ENCODE measurements around the gene PIGK. TPM values are rescaled to one million over a fixed set of nuclear protein-coding genes. Genes with fewer than 3 reads are reported as not detected.

Gene PIGK
- total and polyA plus RNA-seq, 12 donors: 3.4 to 44.5 (median 27.3) TPM

DNA sequence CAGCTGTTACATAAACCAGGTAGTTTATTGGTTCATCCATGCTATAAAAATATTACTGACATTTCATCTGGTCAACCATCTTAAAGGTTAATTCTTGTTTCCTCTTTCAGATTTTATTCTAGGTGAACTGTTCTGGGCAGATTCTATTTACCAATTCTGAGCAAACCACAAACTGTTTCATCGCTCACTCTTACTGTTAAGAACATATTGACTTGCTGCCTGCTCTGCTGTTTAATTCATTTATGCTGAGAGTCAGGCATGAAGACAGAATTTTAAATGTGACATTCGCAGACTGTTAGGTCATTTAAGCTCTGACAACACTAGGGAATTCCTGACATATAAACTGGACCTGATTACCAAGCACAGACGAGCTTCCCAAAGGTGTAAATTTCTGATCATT is 98.3 kb downstream of the PIGK start:
- no peaks in the 10 kb centered on the region for H3K36me3 ChIP-seq (replicated peaks in 1 of 2)
- H3K4me1 ChIP-seq (replicated peaks in 1 of 2): no peaks in the 10 kb centered on the region
- H3K4me3 ChIP-seq: no peak overlapping the region
- no peaks in the 10 kb centered on the region for H3K27me3 ChIP-seq
- intact Hi-C loops (cut with DNase I): loop anchor here in 1 of 2 donors (5.0 kb wide), 1 partner anchor 789 kb away; no protein-coding TSS in a partner anchor
- WGBS, 4 donors: 86 to 96% (median 91%) methylated on average over 3 of the region's 3 CpGs
- H3K27ac ChIP-seq: no peak overlapping the region
- no peak for DNase-seq
- no peaks in the 10 kb centered on the region for H3K9me3 ChIP-seq (replicated peaks in 1 of 3)
- TF ChIP-seq, protein P1, sequence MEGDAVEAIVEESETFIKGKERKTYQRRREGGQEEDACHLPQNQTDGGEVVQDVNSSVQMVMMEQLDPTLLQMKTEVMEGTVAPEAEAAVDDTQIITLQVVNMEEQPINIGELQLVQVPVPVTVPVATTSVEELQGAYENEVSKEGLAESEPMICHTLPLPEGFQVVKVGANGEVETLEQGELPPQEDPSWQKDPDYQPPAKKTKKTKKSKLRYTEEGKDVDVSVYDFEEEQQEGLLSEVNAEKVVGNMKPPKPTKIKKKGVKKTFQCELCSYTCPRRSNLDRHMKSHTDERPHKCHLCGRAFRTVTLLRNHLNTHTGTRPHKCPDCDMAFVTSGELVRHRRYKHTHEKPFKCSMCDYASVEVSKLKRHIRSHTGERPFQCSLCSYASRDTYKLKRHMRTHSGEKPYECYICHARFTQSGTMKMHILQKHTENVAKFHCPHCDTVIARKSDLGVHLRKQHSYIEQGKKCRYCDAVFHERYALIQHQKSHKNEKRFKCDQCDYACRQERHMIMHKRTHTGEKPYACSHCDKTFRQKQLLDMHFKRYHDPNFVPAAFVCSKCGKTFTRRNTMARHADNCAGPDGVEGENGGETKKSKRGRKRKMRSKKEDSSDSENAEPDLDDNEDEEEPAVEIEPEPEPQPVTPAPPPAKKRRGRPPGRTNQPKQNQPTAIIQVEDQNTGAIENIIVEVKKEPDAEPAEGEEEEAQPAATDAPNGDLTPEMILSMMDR (IDR thresholded peaks at IDR 0.05): no peak
- no peak for TF ChIP-seq POLR2A (IDR thresholded peaks at IDR 0.05)

DNA sequence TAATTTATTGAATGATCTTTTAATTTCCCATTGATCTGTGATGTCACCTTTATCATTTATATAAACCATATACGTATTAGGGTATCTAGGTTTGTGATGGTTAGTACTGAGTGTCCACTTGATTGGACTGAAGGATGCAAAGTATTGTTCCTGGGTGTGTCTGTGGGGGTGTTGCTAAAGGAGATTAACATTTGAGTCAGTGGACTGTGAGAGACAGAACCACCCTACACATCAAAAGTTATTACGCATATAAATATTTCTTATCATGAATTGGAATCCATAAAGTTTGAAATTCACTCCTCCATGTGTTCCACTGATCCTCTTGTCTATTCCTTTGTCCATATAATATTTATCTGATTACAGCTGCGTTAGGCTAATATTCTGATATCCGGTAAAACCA is 100.5 kb downstream of the PIGK start:
- WGBS, 4 donors: 95 to 98% (median 97%) methylated on average over 4 of the region's 4 CpGs
- intact Hi-C loops (cut with DNase I): no loop called here
- no peaks in the 10 kb centered on the region for H3K9me3 ChIP-seq (replicated peaks in 1 of 3)
- TF ChIP-seq POLR2A (IDR thresholded peaks at IDR 0.05): no peak
- TF ChIP-seq, protein P1 (IDR thresholded peaks at IDR 0.05): no peak
- DNase-seq: no peak
- no peaks in the 10 kb centered on the region for H3K36me3 ChIP-seq (replicated peaks in 1 of 2)
- H3K27ac ChIP-seq: no peak overlapping the region
- H3K4me3 ChIP-seq: no peak overlapping the region
- no peaks in the 10 kb centered on the region for H3K27me3 ChIP-seq
- H3K4me1 ChIP-seq (replicated peaks in 1 of 2): no peaks in the 10 kb centered on the region

DNA sequence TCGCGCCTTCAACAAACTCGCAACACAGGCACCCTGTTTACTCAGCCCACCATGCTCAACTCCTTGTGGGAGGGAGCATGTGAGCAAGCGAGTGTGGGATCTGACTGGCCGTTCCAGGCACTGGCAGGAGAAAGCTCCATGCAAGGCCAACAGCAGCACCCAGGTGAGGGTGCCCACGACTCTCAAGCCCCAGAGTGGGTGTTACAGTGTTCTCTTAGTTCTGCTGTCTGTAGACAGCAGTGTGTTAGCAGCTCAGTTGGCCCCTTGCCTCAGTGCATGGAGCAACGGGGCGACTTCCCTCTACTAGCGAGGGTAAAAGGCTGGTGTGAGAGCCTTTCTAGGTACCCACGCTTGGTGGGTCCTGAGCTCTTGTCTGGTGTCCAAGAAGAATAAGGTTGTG is 114.6 kb downstream of the PIGK start:
- 94 to 98% (median 97%) methylated on average over 9 to 10 of the region's 10 CpGs for WGBS, 4 donors
- H3K36me3 ChIP-seq (replicated peaks in 1 of 2): no peaks in the 10 kb centered on the region
- H3K4me3 ChIP-seq: no peak overlapping the region
- no peak for TF ChIP-seq POLR2A (IDR thresholded peaks at IDR 0.05)
- TF ChIP-seq, protein P1 (IDR thresholded peaks at IDR 0.05): no peak
- DNase-seq: no peak
- no peak overlapping the region for H3K27ac ChIP-seq
- peaks cover 0 to 4% (median 0%) of the 10 kb centered on the region in 3 donors for H3K9me3 ChIP-seq (replicated peaks in 1 of 3)
- no peaks in the 10 kb centered on the region for H3K4me1 ChIP-seq (replicated peaks in 1 of 2)
- intact Hi-C loops (cut with DNase I): no loop called here
- H3K27me3 ChIP-seq: no peaks in the 10 kb centered on the region

DNA sequence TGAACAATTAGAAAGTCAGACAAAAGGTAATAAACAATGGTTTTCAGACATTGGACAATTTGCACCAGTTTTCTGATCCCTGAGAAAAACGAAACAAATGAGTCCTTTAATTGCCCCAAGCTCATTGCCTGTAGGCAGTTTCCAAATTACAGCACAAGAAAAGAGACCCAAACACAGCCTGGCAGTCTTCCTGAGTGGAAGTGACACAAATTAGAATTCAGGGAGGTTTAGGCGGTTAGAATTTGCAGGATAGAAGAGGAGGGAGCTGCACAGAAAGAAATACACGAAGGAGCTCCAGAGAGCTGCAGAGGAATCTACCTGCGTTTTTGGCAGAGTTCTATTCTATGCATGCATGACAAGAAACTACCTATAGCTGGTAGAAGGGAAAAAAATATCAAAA is 115.7 kb downstream of the PIGK start:
- no peaks in the 10 kb centered on the region for H3K4me1 ChIP-seq (replicated peaks in 1 of 2)
- no peak for TF ChIP-seq POLR2A (IDR thresholded peaks at IDR 0.05)
- TF ChIP-seq, protein P1 (IDR thresholded peaks at IDR 0.05): no peak
- H3K9me3 ChIP-seq (replicated peaks in 1 of 3): peaks cover 0 to 4% (median 0%) of the 10 kb centered on the region in 3 donors
- H3K4me3 ChIP-seq: no peak overlapping the region
- no peak for DNase-seq
- 81 to 86% (median 84%) methylated on average over 4 of the region's 4 CpGs for WGBS, 4 donors
- intact Hi-C loops (cut with DNase I): no loop called here
- no peaks in the 10 kb centered on the region for H3K27me3 ChIP-seq
- H3K27ac ChIP-seq: no peak overlapping the region
- no peaks in the 10 kb centered on the region for H3K36me3 ChIP-seq (replicated peaks in 1 of 2)
